Smooth muscle cell (in vitro differentiated cells): ENCODE measurements around the gene KRTAP5-10. TPM values are rescaled to one million over a fixed set of nuclear protein-coding genes. Genes with fewer than 3 reads are reported as not detected.
"Not testable (repeated sequence)": the region's sequence is repeated elsewhere in the genome, so short reads cannot be mapped to it uniquely, and the experiment has no call there.

Source experiments
- DNase-seq: peaks from one replicate; lab custom pipeline; 2025; ENCODE audit not compliant: unreplicated experiment; lab: John Stamatoyannopoulos, UW
- H2AFZ ChIP-seq: fragments of 200-600 bp; sonication (generic); 2 replicates; pipeline ENCODE4 v1.6.0; 2016; ENCODE audit warnings: antibody characterized with exemption, low read depth, mild to moderate bottlenecking
- H3F3A ChIP-seq: fragments of 200-600 bp; sonication (generic); 2 replicates; pipeline ENCODE4 v1.6.0; 2017; ENCODE audit warnings: antibody characterized with exemption, low read depth
- H3K27ac ChIP-seq: fragments of 200-600 bp; sonication (generic); 2 replicates; pipeline ENCODE4 v1.5.1; 2016; ENCODE audit warnings: low read depth, mild to moderate bottlenecking
- H3K27me3 ChIP-seq: fragments of 200-600 bp; sonication (generic); 2 replicates; pipeline ENCODE4 v1.6.1; 2016; ENCODE audit warnings: low read depth, mild to moderate bottlenecking
- H3K36me3 ChIP-seq: fragments of 200-600 bp; sonication (generic); 2 replicates; pipeline ENCODE4 v1.5.1; 2016; ENCODE audit warnings: low read depth
- H3K4me1 ChIP-seq: fragments of 200-600 bp; sonication (generic); 2 replicates; pipeline ENCODE4 v1.5.1; 2016; ENCODE audit warnings: low read depth
- H3K4me2 ChIP-seq: fragments of 200-600 bp; sonication (generic); 2 replicates; pipeline ENCODE4 v1.6.0; 2016; ENCODE audit warnings: mild to moderate bottlenecking
- H3K4me3 ChIP-seq: fragments of 200-600 bp; sonication (generic); 2 replicates; pipeline ENCODE4 v1.5.1; 2016; ENCODE audit warnings: mild to moderate bottlenecking
- H3K79me2 ChIP-seq: fragments of 200-600 bp; sonication (generic); 2 replicates; pipeline ENCODE4 v1.6.0; 2016; ENCODE audit warnings: low read depth, mild to moderate bottlenecking
- H3K9ac ChIP-seq: fragments of 200-600 bp; sonication (generic); 2 replicates; pipeline ENCODE4 v1.6.0; 2016; ENCODE audit warnings: low read depth
- H3K9me3 ChIP-seq: fragments of 200-600 bp; sonication (generic); replicated peaks from 2 replicates; pipeline ENCODE4 v1.5.1; 2016; ENCODE audit warnings: low read depth
- H4K20me1 ChIP-seq: fragments of 200-600 bp; sonication (generic); 2 replicates; pipeline ENCODE4 v1.6.0; 2016; ENCODE audit warnings: low read depth
- whole genome bisulfite sequencing: methylation state at CpG from one replicate; pipeline ENCODE4 v1.1.7; 2016; ENCODE audit warnings: low lambda C conversion rate; 5-methylcytosine and 5-hydroxymethylcytosine counted together
- polyA plus RNA-seq: library from polyadenylated mRNA; unstranded; fragments of >200 nt; fragmentation: Nextera tagmentation; extraction: Ambion mirVana; gene quantifications from 2 replicates; pipeline ENCODE4 v1.2.1, GENCODE V29; 2016
- total RNA-seq: library from RNA; depleted of rRNA; stranded (reverse); fragments of >200 nt; gene quantifications from 2 replicates; pipeline ENCODE4 v1.2.3, GENCODE V29; 2014
- TF ChIP-seq, protein P1 (sequence below): fragments of 200-600 bp; sonication (generic); IDR thresholded peaks from 2 replicates; pipeline ENCODE4 v1.5.1; 2017; ENCODE audit warnings: borderline replicate concordance, mild to moderate bottlenecking, antibody characterized with exemption; ENCODE audit not compliant: insufficient read depth, poor library complexity, severe bottlenecking

The KRTAP5-10 gene
- total and polyA plus RNA-seq, 2 experiments from 2014 or later: not detected

DNA sequence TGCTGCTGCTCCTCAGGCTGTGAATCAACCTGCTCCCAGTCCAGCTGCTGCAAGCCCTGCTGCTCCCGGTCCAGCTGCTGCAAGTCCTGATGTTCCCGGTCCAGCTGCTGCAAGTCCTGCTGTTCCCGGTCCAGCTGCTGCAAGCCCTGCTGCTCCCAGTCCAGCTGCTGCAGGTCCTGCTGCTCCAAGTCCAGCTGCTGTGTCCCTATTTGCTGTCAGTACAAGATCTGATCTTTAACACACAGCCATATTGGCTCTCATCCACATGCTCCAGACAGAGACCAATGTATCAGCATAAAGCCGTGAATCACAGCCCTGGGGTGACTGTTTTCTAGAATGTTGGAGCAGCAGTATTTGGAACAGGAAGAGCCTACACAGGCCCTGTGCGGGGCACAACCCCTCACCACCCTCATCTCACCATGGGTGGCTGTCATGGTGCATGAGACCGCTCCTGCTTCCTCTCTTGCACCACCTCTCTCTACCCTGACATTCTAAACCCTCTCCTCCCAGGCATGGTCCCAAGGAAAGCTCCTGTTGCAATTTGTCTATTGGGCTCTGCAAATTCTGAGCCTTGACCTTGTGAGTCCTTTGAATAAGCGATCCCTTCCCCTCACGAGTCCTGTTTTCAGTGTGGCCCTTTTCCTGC, 3.5 kb downstream of the KRTAP5-10 start:
- H3K79me2 ChIP-seq: no peaks in the 10 kb centered on the region
- H3K27ac ChIP-seq: no peak overlapping the region
- H3K9ac ChIP-seq: no peak overlapping the region
- H2AFZ ChIP-seq: no peak overlapping the region
- no peaks in the 10 kb centered on the region for H3F3A ChIP-seq
- H3K27me3 ChIP-seq: peaks cover 8% of the 10 kb centered on the region
- 85% methylated on average over 8 of the region's 8 CpGs for WGBS
- no peaks in the 10 kb centered on the region for H3K4me1 ChIP-seq
- H4K20me1 ChIP-seq: no peaks in the 10 kb centered on the region
- TF ChIP-seq, protein P1, sequence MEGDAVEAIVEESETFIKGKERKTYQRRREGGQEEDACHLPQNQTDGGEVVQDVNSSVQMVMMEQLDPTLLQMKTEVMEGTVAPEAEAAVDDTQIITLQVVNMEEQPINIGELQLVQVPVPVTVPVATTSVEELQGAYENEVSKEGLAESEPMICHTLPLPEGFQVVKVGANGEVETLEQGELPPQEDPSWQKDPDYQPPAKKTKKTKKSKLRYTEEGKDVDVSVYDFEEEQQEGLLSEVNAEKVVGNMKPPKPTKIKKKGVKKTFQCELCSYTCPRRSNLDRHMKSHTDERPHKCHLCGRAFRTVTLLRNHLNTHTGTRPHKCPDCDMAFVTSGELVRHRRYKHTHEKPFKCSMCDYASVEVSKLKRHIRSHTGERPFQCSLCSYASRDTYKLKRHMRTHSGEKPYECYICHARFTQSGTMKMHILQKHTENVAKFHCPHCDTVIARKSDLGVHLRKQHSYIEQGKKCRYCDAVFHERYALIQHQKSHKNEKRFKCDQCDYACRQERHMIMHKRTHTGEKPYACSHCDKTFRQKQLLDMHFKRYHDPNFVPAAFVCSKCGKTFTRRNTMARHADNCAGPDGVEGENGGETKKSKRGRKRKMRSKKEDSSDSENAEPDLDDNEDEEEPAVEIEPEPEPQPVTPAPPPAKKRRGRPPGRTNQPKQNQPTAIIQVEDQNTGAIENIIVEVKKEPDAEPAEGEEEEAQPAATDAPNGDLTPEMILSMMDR: no peak
- DNase-seq: no peak
- no peak overlapping the region for H3K4me2 ChIP-seq
- H3K4me3 ChIP-seq: no peak overlapping the region
- H3K9me3 ChIP-seq: no peaks in the 10 kb centered on the region
- no peaks in the 10 kb centered on the region for H3K36me3 ChIP-seq

DNA sequence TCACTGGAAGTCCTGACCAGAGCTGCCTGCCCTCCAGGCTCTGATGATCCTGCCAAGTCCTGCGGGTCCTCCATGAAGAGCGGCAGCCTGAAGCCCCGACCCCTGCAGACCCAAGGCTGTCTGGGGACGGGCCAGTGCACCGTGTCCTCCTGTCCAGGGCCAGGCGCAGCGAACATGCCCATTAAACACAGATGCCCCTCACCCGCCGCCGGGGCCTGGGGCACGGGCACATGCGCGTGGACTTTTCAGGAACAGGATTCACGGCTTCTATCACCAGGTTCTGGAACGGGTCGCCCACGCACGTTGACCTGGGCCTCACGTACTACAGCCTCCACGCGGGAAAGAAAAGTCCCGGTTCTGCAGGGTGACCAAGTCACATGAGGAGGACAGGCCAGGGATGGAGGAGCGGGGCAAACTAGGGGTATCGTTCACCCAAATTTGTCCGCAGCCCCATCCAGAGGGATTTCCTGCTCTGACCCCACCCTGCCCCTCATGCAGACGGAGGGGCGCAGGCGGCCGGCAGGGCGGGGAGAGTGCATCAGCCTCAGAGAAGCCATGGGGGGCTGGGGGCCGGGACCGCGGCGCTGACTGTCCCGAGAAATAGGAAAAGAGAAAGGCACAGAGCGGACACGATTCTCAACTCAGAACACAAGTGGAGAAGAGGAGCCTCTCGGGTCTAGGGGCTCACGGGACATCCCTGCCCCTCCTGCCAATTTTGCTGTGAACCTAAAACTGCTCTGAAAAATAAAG, 5.9 kb downstream of the KRTAP5-10 start:
- not testable (repeated sequence) for H3K9ac ChIP-seq, H3K27me3 ChIP-seq
- WGBS: 94% methylated on average over 32 of the region's 39 CpGs

DNA sequence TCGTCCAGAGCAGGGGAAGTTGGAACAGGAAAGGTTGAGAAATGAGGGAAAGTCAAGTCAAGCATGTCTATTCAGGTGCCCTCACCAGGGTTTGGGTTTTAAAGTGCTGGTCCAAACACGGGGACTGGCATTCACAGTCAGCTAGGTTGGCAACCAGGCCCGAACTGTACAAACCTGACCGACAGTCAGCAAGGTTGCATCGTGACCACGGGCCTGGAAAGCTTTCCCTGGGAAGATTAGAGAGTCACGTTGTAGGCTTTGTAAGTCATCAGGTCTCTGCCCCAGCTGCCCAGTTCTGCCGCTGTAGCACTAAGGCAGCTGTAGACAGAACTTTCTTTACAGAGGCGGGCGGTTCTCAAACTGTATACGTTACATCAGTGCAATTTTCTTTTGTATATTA, 7.4 kb downstream of the KRTAP5-10 start:
- H3K27me3 ChIP-seq: peaks cover 6% of the 10 kb centered on the region
- no peak overlapping the region for H3K9ac ChIP-seq
- no peaks in the 10 kb centered on the region for H4K20me1 ChIP-seq
- no peaks in the 10 kb centered on the region for H3K36me3 ChIP-seq
- H3K79me2 ChIP-seq: no peaks in the 10 kb centered on the region
- H3F3A ChIP-seq: no peaks in the 10 kb centered on the region
- no peak overlapping the region for H2AFZ ChIP-seq
- no peaks in the 10 kb centered on the region for H3K9me3 ChIP-seq
- H3K4me2 ChIP-seq: no peak overlapping the region
- H3K4me1 ChIP-seq: no peaks in the 10 kb centered on the region
- H3K4me3 ChIP-seq: no peak overlapping the region
- H3K27ac ChIP-seq: no peak overlapping the region
- 74% methylated on average over 11 of the region's 11 CpGs for WGBS
- DNase-seq: no peak
- TF ChIP-seq, protein P1: no peak

More for the DNA sequence above, 5.9 kb downstream of the KRTAP5-10 start:
- not testable (repeated sequence) for H3K27ac ChIP-seq, H3K9me3 ChIP-seq, H3F3A ChIP-seq, H3K36me3 ChIP-seq, H3K4me1 ChIP-seq, DNase-seq, H3K4me2 ChIP-seq, H3K4me3 ChIP-seq, H3K79me2 ChIP-seq, H4K20me1 ChIP-seq, H2AFZ ChIP-seq

DNA sequence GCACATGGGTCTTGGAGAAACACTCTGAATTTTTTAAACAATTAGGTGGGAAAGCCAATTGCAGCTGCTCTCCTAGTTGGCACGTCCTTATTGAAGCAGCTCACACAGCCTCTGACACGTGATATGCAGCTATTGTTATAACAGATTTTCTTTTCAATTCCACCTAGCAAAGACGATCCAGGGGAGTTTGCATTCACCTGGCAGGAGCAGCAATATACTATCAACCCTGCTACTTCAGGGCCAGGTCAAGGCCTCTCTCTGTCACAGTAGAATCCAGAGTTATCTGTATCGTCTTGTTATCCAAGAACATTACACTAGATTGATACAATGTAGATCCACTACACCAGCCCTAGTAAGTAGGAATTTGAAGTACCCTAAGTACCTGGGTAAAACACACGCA, 9.1 kb downstream of the KRTAP5-10 start:
- WGBS: 87% methylated on average over 5 of the region's 5 CpGs
- TF ChIP-seq, protein P1: no peak

More for the DNA sequence above, 9.1 kb downstream of the KRTAP5-10 start:
- H3F3A ChIP-seq: no peaks in the 10 kb centered on the region
- no peak for DNase-seq
- H2AFZ ChIP-seq: no peak overlapping the region
- H3K27me3 ChIP-seq: peaks cover 6% of the 10 kb centered on the region
- H3K27ac ChIP-seq: no peak overlapping the region
- H3K79me2 ChIP-seq: no peaks in the 10 kb centered on the region
- no peak overlapping the region for H3K4me2 ChIP-seq
- H3K9me3 ChIP-seq: no peaks in the 10 kb centered on the region
- no peaks in the 10 kb centered on the region for H3K36me3 ChIP-seq
- no peak overlapping the region for H3K9ac ChIP-seq
- H3K4me3 ChIP-seq: no peak overlapping the region
- H3K4me1 ChIP-seq: no peaks in the 10 kb centered on the region
- H4K20me1 ChIP-seq: no peaks in the 10 kb centered on the region
